ENCODE data around the gene REELD1.

REELD1 gene

DNA sequence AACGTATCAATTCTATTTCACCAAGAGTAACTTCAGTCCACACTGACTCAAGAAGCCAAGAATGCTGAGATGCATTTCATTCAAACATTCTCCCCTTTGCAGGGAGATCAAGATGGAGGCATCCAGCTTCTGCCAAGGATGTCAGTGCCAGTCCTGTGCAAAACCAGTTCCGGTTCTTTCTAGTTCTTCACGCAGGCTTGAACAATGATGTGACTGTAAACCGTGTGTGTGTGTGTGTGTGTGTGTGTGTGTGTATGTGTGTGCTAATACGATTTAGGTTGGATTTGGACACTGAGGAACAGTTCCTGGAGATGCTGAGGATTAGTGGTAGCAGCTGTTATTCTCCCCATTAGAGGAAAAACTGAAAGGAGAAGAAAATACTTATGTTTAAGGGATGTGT is at the start of gene REELD1:
Gene REELD1 (plus strand): TSS at position 301 of the 400 bp plus-strand sequence. CDS start 2,415 bp downstream, outside the sequence.
- no peak for DNase-seq

- DNase-seq = no peak
Measured at GRCh38 chr4:146165221-146165620, 49.1 kb upstream of the REELD1 start.

- DNase-seq = no peak
Measured at GRCh38 chr4:146165840-146166239, 48.5 kb upstream of the REELD1 start.

DNA sequence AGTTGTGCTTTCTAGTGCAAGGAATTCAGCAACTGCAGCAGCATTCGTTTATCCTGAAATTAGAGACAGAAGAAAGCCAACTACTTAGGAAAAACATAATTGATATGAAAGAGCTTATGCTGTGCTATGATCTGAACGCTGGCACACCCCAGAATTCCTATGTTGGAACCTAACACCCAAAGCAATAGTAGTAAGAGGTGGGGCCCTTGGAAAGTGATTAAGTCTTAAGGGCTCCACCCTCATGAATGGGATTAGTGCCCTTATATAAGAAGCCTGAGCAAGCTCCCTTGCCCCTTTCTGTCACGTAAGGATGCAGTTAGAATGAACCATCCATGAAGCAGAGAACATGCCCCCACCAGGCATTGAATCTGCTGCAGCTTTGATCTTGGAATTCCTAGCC is 44.2 kb upstream of the REELD1 start:
- DNase-seq = no peak

DNA sequence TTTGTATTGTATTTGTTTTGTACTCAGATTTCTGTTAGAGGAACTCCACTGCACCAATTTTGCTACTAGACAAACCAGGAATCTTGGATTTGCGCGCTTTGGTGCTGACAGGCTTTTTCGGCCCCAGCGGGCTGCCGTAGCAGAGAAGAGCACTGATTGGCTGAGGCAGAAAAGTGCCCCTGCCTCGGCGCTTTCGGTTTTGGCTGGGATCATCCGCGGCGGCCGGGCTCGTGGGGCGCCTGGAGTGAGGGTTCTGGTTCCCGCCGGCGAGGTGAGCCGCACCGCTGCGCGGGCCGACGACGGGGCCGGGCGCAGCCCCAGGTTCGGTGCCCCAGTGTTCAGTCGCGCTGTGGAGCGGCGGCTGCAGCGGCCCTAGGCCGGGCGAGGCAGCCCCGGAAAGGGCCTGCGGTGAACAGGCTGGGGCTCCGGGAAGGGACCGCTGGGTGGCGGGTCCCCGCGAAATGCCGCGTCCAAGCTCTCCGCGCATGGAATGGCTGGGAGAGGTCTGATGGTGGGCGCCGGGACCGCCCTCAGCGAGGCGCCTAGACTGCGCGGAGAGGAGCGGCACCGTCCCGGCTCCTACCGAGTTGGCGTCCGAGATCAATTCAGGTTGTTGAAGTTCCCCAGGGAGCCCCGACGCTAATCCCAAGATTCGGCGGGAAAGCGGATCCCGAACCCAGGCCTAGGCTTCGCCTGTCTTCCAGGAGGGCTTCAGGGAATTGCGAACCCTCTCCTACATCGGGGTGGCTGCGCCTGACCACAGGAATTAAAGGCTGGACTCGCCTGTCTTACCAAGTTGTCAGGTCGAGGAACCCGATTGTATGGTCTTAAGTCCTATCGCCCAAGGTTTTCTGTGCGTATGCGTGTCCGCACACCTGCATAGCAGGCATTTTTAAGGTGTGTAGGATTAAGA is 38.5 kb upstream of the REELD1 start, which contains the start of gene LSM6:
Gene LSM6 (plus strand): TSS at position 178 of the 913 bp plus-strand sequence. CDS start 7,204 bp downstream, outside the sequence.
- peak; percentile 56 for DNase-seq

- no peak for DNase-seq
Measured at GRCh38 chr4:146176891-146177290, 37.4 kb upstream of the REELD1 start.

- no peak for DNase-seq
Measured at GRCh38 chr4:146178126-146178525, 36.2 kb upstream of the REELD1 start.

GRCh38 chr4:146179784-146180370 is 34.5 kb upstream of the REELD1 start:
- DNase-seq = no peak

GRCh38 chr4:146182443-146182842 is 31.9 kb upstream of the REELD1 start:
- no peak for DNase-seq

- no peak for DNase-seq
Measured at GRCh38 chr4:146183209-146183608, 31.1 kb upstream of the REELD1 start.

DNA sequence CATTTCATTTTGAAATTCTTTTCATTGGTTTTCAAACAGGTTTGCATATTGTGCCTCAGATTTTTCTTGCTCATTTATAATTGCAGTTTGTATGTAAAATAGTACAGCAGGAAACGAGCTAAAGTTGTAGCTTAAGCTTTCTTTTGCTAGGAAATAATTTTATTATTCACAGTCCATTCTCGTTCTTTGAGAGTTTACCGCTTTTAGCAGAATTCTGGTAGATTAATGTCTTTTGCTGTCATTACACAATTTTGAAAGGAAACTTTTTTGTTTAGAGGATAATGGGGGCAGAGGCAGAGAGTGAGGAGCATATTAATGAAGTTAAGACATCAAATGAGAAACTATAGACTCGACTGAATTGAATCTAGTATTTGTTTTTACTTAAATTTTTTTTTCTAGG is 28.3 kb upstream of the REELD1 start:
- no peak for DNase-seq

- no peak for DNase-seq
Measured at GRCh38 chr4:146186596-146186995, 27.7 kb upstream of the REELD1 start.

- no peak for DNase-seq
Measured at GRCh38 chr4:146190456-146190855, 23.9 kb upstream of the REELD1 start.

- DNase-seq = no peak
Measured at GRCh38 chr4:146191766-146192458, 22.4 kb upstream of the REELD1 start.

DNA sequence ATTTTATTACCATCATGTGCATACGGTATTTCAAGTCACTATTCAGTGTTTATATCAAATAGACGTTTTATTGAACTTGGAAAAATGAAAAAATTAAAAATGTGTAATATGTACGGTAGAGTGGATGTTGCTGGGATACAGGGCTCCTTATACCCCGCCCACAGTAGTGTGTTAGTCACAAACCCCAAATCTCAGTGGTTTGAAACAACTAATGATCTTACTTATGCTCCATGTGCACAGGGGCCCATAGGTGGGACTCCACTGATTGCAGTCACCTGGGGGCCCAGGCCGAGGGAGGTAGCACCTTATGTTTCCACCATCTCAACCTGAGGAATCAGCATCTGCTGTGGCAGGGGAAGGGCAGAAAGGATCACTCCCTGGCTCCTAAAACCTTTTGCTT is 20.7 kb upstream of the REELD1 start:
- DNase-seq = no peak

GRCh38 chr4:146194212-146194611 is 20.1 kb upstream of the REELD1 start:
- no peak for DNase-seq

DNA sequence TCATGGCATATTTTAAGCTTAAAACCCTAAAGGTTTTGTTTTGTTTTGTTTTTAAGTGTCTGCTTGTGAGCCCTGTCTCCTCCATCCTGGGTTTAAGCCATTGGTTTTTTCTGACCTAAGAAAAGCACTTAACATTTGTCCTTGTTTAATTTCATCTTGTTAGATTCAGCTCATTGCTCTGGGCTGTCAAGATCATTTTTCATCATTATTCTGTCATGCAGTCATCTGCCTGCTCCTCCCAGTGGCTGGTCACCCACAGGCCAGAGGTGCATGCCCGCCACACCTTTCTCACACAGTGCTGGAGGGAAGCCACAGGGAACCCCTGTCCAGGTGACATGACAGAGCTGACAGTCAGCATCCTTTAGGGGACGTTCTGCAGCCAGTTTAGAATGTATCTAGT is 11.7 kb upstream of the REELD1 start:
- DNase-seq = no peak

DNA sequence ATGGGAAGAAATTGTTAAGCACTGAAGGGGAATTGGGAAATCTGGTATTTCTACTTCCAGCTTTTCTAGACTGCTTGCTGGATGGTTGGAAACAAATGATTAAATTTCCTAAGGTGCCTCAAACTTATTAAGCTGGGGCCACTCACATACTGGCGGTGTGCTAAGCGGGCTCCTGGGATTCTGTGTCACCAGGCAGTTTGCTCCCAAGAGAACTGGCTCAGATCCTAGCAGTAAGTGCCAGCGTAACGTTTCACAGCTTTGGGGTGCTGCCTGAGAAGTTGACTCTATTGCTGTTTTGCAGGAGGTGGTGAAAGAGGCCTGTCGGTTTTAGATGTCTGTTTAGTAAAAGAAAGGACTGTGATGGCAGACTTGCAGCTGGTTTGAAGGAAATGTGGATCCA is 6.9 kb upstream of the REELD1 start:
- DNase-seq = no peak

GRCh38 chr4:146210890-146211289 is 3.4 kb upstream of the REELD1 start:
- DNase-seq = no peak

DNA sequence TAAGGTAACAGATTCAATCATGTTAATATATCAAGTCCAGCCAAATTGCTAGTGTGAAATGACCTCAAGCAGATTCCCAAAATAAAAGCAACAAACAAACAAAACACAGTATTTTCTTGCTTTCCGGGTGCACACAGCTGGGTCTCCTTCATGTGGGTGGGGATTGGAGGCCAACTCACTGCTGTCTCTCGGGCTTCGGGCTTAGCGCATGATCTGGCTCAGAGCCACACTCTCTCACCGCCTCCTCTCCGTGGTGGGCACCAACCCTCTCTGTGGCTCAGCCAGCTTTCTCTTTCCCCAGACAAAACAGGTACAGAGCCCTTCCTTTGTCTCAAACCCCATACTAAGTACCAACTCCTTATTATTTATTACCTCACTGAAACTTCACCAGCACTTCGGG is 2.9 kb upstream of the REELD1 start:
- no peak for DNase-seq

- no peak for DNase-seq
Measured at GRCh38 chr4:146212781-146213180, 1.6 kb upstream of the REELD1 start.

DNA sequence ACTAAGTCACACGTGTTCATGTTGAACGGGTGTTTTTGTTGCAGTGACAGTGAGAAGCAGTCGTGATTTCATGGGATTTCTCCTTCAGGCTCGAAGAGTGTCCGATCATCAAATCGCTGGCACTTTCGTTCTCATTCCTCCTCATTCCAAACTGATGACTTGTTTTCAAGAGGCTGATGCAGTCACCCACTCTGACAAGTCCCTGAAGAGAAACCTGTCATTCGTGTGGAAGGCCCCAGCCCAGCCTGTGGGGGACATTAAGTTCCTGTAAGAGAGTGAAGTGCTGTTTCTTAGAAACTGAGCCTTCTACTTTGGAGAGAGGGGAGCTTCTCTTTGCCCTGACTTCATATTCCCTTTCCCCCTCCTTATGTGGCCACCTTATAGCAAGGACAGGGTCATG is 8.0 kb downstream of the REELD1 start:
- DNase-seq = no peak

GRCh38 chr4:146224326-146224966 is 10.1 kb downstream of the REELD1 start:
- no peak for DNase-seq
